Epithelial cell of proximal tubule (primary cell): ENCODE results near the gene FOXA3. TPM values are rescaled to one million over a fixed set of nuclear protein-coding genes. Genes with fewer than 3 reads are reported as not detected.

Experiments
- DNase-seq: peaks from one replicate; pipeline ENCODE4 v3.0.0-alpha.2; 2011; ENCODE audit warnings: low read depth
- H3K4me3 ChIP-seq: 2 replicates; pipeline ENCODE4 v1.5.1; 2011; ENCODE audit warnings: low read depth, mild to moderate bottlenecking, low read length
- total RNA-seq: library from RNA; depleted of rRNA; stranded (reverse); fragments of >200 nt; gene quantifications from 2 replicates; pipeline ENCODE4 v1.2.3, GENCODE V29; 2015
- TF ChIP-seq, protein P1 (sequence below): conservative IDR thresholded peaks from 2 replicates; pipeline ENCODE4 v1.5.1; 2012; ENCODE audit warnings: low read depth, mild to moderate bottlenecking, low read length

FOXA3 gene
- total RNA-seq, 1 donor from 2014 or later = 2.8 TPM

- H3K4me3 ChIP-seq = no peak overlapping the region
- TF ChIP-seq, protein P1, sequence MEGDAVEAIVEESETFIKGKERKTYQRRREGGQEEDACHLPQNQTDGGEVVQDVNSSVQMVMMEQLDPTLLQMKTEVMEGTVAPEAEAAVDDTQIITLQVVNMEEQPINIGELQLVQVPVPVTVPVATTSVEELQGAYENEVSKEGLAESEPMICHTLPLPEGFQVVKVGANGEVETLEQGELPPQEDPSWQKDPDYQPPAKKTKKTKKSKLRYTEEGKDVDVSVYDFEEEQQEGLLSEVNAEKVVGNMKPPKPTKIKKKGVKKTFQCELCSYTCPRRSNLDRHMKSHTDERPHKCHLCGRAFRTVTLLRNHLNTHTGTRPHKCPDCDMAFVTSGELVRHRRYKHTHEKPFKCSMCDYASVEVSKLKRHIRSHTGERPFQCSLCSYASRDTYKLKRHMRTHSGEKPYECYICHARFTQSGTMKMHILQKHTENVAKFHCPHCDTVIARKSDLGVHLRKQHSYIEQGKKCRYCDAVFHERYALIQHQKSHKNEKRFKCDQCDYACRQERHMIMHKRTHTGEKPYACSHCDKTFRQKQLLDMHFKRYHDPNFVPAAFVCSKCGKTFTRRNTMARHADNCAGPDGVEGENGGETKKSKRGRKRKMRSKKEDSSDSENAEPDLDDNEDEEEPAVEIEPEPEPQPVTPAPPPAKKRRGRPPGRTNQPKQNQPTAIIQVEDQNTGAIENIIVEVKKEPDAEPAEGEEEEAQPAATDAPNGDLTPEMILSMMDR = no peak
- DNase-seq = no peak
Measured at GRCh38 chr19:45828523-45828922, 35.6 kb upstream of the FOXA3 start.

DNA sequence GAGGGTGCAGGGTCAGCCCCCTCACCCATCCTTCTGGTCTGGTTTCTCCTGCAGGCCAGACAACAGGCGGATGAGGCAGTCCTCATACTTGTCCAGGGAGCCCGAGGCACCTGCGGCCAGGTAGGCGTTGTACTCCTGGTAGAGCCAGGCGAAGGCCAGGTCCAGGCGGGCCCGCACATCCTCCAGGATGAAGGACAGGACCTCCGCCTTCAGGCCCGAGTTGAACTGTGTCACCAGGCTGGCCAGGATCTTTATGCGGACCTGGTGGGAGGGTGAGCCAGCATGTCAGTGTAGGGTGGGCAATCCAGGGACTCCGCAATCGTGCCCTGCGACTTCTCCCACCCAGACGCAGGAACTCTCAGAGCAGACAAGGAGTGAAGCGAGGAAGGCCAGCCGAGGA lies 35.2 kb upstream of the FOXA3 start:
- DNase-seq = no peak
- H3K4me3 ChIP-seq = no peak overlapping the region
- TF ChIP-seq, protein P1 = no peak

- TF ChIP-seq, protein P1 = no peak
- no peak overlapping the region for H3K4me3 ChIP-seq
- peak; percentile 16 for DNase-seq
Measured at GRCh38 chr19:45834970-45835369, 29.2 kb upstream of the FOXA3 start.

- no peak overlapping the region for H3K4me3 ChIP-seq
- no peak for DNase-seq
- TF ChIP-seq, protein P1 = no peak
Measured at GRCh38 chr19:45842198-45842597, 21.9 kb upstream of the FOXA3 start.

DNA sequence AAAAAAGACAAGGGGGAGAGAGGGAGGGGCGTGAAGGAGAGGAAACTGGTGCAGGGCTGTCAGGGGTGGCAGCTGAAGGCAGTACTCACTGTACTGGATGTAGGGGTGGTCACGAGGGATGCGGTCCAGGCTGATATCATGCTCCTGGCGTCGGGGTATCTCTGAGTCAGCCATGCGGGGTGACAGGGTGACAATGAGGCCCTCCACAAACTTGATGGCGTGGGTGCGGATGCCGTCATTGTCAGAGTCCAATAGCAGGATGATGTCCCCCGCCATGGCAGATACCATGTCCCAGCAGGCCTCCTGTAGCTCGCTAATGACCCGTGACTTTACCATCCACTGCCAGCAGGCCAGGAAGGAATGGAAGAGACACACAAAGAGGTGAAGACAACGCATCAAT lies 16.5 kb upstream of the FOXA3 start:
- TF ChIP-seq, protein P1 = no peak
- DNase-seq = no peak
- H3K4me3 ChIP-seq = no peak overlapping the region

DNA sequence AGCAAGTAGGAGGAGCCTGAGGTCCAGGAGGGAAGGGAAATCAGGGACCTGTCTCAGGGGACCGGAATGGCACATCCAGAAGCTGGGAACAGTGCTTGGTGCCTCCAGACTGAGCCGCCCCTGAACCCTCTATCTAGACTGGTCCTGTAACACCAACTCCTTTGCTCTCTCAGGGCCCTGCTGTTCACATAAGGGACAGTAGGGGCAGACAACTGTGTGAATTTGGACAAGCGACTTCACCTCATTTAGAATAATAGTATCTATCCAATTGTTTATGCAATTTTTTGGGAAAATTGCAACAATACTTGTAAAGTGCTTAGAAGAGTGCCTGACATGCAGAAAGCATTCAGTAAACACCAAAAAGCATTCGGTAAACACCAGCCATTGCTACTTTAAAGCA lies 15.2 kb upstream of the FOXA3 start:
- no peak overlapping the region for H3K4me3 ChIP-seq
- DNase-seq = no peak

More for the DNA sequence above, 15.2 kb upstream of the FOXA3 start:
- TF ChIP-seq, protein P1 = peak; percentile 39
